Cardiac fibroblast (primary cell): ENCODE results near the gene MED29.
"Not testable (repeated sequence)": the region's sequence is repeated elsewhere in the genome, so short reads cannot be mapped to it uniquely, and the experiment has no call there.

Experiments
- DNase-seq, 2 donors: peaks; one replicate each; pipeline versions ENCODE4 v3.0.0 to v3.0.0-alpha.2; 2010; ENCODE audit warnings: low read depth in 2 of 2
- H3K4me3 ChIP-seq, 2 donors: replicated peaks in 1 of 2; 1 replicate in 1 of 2; 2 replicates in 1 of 2; pipeline ENCODE4 v1.5.1; 2011; ENCODE audit warnings: low read depth in 2 of 2, low read length in 2 of 2, mild to moderate bottlenecking in 2 of 2, moderate library complexity in 1 of 2
- TF ChIP-seq, protein P1 (sequence below): IDR thresholded peaks from one replicate; pipeline ENCODE4 v1.5.1; 2011; ENCODE audit warnings: low read depth, mild to moderate bottlenecking, low read length, inconsistent platforms

MED29 gene

DNA sequence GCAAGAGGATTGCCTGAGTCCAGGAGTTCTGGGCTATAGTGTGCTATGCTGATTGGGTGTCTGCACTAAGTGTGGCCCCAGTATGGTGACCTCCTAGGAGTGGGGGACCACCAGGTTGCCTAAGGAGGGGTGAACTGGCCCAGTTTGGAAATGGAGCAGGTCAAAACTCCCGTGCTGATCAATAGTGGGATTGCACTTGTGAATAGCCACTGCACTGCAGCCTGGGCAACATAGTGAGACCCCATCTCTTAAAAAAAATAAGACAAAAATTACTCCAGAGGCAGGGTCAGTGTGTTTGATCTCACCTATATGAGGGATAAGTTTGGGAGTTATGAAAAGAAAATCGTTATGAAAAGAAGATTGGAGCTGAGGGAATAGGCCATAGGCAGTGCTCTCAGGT lies 22.0 kb upstream of the MED29 start:
- H3K4me3 ChIP-seq, result no peak overlapping the region
- TF ChIP-seq, protein P1, sequence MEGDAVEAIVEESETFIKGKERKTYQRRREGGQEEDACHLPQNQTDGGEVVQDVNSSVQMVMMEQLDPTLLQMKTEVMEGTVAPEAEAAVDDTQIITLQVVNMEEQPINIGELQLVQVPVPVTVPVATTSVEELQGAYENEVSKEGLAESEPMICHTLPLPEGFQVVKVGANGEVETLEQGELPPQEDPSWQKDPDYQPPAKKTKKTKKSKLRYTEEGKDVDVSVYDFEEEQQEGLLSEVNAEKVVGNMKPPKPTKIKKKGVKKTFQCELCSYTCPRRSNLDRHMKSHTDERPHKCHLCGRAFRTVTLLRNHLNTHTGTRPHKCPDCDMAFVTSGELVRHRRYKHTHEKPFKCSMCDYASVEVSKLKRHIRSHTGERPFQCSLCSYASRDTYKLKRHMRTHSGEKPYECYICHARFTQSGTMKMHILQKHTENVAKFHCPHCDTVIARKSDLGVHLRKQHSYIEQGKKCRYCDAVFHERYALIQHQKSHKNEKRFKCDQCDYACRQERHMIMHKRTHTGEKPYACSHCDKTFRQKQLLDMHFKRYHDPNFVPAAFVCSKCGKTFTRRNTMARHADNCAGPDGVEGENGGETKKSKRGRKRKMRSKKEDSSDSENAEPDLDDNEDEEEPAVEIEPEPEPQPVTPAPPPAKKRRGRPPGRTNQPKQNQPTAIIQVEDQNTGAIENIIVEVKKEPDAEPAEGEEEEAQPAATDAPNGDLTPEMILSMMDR, result no peak
- DNase-seq, result no peak

DNA sequence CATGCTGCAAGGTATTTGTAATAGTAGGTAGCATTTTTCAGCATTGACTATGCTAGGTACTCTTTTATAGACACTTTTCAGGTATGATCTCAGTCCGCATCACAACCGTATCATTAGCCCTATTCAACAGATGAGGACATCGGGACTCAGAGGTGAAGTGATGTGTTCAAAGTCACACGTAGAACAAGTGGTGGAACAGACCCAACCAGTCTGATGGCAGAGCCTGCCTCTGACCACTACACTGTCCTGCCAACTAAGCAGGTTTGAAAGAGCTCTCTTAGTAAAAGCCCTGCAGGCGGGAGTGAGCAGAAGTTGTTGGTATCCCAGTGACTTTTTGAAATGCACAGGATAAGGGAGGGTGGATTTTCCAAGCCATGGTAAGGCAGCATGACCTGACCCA lies 20.4 kb upstream of the MED29 start:
- DNase-seq, result no peak
- H3K4me3 ChIP-seq, result no peak overlapping the region
- TF ChIP-seq, protein P1, result no peak

DNA sequence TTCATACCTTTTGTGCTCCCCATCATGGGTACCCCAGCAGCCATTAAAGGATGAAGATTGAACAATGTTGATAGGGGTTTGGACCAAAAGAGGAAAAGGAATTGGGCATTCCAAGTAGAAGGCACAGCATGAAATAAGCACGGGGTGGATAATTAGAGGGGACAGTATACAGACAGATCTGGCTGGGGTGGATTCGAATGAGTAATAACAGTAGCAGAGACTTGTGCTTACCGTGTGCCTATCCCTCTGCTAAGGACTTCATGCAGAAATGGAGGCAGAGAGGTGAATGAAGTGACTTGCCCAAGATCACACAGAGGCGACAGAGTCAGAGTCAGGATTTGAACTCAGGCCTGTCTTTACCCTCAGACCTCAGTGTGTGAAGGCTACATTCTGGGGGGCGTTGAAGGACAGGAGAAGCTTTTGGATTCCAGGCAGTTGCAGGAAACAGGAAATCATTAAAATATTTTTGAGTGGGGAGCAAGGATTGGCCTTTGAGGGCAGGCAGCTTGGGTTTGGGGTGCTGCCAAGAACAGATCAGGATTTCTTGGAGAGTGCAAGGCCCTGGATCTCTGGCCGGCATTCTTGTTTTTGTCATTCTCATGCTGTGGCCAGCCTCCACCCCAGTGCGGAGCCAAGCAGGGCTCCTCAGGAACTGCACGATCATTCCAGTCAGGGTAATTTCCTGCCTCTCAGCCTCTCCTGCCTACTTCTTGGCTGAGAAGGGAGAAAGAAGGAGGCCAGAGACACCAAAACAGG lies 19.0 kb upstream of the MED29 start:
- H3K4me3 ChIP-seq, result no peak overlapping the region
- DNase-seq, result peak; percentile 91 to 99
- TF ChIP-seq, protein P1, result no peak

DNA sequence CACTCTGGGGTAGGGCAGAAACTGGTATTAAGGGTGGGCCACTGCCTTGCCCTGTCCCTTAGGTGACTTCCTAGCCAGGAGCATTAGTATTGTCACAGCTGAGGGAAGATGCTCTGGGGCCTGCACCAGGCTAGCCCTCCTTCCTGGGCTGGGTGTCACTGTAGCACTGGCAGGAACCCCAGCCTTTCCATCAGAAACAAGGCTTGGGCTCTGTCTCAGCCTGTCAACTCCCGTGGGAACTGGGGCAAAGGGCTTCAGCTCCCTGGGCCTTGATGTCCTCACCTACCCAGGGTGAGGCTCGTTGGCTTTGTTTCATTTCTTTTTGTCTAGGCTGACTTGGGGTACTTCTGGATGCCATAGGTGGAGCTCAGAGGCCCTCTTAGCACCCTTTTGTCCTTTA lies 18.2 kb upstream of the MED29 start:
- TF ChIP-seq, protein P1, result no peak
- no peak overlapping the region for H3K4me3 ChIP-seq
- DNase-seq, result peak; percentile 34 to 72

DNA sequence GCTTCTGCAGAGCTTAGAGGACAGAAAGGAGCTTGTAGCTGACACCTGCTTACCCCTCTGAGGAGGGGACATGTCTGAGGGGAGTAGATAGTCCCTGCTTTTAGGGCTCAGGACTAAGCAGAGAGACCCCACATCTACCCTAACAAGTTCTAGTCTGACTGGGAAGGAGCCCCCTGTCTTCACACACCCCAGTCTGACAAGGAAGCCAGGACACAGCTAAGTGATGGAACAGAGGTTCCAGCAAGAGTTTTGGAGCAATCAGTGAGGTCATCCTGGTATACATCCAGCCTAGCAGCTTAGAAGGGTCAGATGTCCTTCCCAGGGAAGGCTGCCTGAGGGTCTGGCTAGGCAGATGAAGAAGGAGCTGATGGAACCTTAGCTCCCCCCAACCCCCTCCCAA lies 15.2 kb upstream of the MED29 start:
- no peak overlapping the region for H3K4me3 ChIP-seq
- no peak for DNase-seq
- TF ChIP-seq, protein P1, result no peak

DNA sequence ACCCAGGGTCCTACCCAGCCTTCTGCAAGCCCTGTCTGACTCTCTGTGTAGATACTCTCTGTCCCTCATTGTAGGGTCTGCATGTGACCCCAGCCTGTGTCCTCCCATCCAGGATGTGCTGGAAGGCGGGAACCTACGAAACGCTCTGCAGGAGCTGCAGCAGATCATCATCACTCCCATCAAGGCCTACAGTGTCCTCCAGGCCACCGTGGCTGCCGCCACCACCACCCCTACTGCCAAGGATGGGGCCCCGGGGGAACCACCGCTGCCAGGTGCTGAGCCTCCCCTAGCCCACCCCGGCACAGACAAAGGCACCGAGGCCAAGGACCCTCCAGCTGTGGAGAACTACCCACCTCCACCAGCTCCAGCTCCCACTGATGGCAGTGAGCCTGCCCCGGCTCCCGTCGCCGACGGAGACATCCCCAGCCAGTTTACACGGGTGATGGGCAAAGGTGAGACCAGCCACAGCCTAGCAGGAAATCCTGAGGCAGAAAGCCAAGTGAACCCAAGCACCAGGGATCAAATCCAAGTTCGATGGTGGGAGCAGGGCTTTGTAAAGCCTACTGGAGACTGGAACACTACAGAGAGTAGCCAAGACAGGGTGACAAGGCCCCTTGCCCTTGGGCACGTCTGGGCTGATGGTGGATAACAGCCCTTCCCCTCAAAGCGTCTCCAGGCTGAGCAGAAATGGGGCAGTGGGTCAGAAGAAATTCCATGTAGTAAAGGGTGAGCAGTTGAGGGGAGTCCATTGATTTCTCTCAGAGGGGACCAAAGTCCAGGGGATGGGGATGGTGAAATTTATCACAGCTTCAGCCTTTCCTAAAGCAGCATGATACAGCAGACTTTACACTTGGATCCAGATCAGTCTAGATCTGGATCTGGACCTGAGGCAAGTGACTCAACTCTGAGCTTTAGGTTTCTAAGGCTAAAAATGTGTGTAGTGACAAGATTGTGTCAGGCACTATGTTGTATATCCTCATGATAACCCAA lies 13.5 kb upstream of the MED29 start:
- no peak overlapping the region for H3K4me3 ChIP-seq
- TF ChIP-seq, protein P1, result no peak
- no peak for DNase-seq

DNA sequence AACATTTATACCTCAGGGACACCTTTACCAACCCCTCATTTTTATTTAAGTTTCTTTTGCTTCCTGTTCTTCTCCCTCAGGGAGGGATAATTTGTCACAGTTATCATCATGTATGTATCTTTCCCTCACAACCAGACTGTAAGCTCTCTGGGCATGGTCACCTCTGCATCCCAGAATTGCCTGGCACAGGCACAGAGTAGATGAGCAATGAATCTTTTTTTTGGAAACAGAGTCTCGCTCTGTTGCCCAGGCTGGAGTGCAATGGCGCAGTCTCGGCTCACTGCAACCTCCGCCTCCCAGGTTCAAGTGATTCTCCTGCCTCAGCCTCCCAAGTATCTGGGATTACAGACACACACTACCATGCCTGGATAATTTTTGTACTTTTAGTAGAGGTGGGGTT lies 11.8 kb upstream of the MED29 start:
- not testable (repeated sequence) for H3K4me3 ChIP-seq, DNase-seq
